ENCODE data around the gene REV3L. TPM values are rescaled to one million over a fixed set of nuclear protein-coding genes. Genes with fewer than 3 reads are reported as not detected.
"Not testable (repeated sequence)": the region's sequence is repeated elsewhere in the genome, so short reads cannot be mapped to it uniquely, and the experiment has no call there.

REV3L gene
- total and polyA plus RNA-seq, 2 of the 13 experiments (the other 11 are each of a cell fraction or from before 2014, with no cell fraction given): 12.8 to 31.3 TPM

- TF ChIP-seq SP1 (IDR thresholded peaks at IDR 0.05) (no peak), SP1 (CRISPR knock-in tag; IDR thresholded peaks at IDR 0.05) (no peak), NFYC (CRISPR knock-in tag; IDR thresholded peaks at IDR 0.05) (no peak), SMARCC2 (IDR thresholded peaks at IDR 0.05) (no peak), ATF4 (CRISPR knock-in tag; IDR thresholded peaks at IDR 0.05) (no peak), MLX (CRISPR knock-in tag; IDR thresholded peaks at IDR 0.05) (no peak), ZNF589 (CRISPR knock-in tag; conservative IDR thresholded peaks at IDR 0.05) (no peak), ZNF841 (CRISPR knock-in tag; IDR thresholded peaks at IDR 0.05; ENCODE audit: borderline replicate concordance) (no peak), CEBPG (CRISPR knock-in tag; IDR thresholded peaks at IDR 0.05) (peak; percentile 11; the same call in 1 of the 2 replicates), ZBTB2 (CRISPR knock-in tag; IDR thresholded peaks at IDR 0.05; ENCODE audit: low read depth) (no peak), POLR2AphosphoS2 (IDR thresholded peaks at IDR 0.05; ENCODE audit: low read depth, low read length) (no peak)
Observed at GRCh38 chr6:111256646-111257045, 226.4 kb downstream of the REV3L start (continued).

- WGBS (ENCODE audit: low lambda C conversion rate): no CpG with 5 or more reads among the region's 2 CpGs
- FAIRE-seq; H2AFZ ChIP-seq (ENCODE audit: low read length); H3K9me3 ChIP-seq (ENCODE audit: low read length); DNase-seq (ENCODE audit: low spot score); BruUV-seq (replicated peaks); H3K36me3 ChIP-seq (replicated peaks in 1 of 2; ENCODE audit: control insufficient read depth in 1 of 2, insufficient read depth in 2 of 2, low read length in 2 of 2); ATAC-seq; H3K27ac ChIP-seq (ENCODE audit: extremely low read length, insufficient read depth, low read length); POLR2A ChIA-PET; H3K9ac ChIP-seq (ENCODE audit: insufficient read depth, low read depth, low read length); H3K27me3 ChIP-seq (ENCODE audit: control insufficient read depth in 1 of 2, insufficient read depth in 2 of 2, low read length in 2 of 2); H3K4me3 ChIP-seq (replicated peaks in 1 of 3; ENCODE audit: insufficient read depth in 1 of 3, low read depth in 2 of 3, low read length in 3 of 3); in situ Hi-C loops (cut with HindIII; ENCODE audit: extremely low pct_ligation_motif_present, low pct_unique_long_range_greater_than_20kb); H4K20me1 ChIP-seq (ENCODE audit: insufficient read depth, low read length); TF ChIP-seq SOX13 (IDR thresholded peaks at IDR 0.05): not testable (repeated sequence)
- CTCF ChIA-PET (ENCODE audit: low intra/inter-chr PET ratio, low total read pairs): interaction anchor here (0.8 kb wide), 1 partner anchor 198 kb away, joined by 3 read pairs; no protein-coding TSS in a partner anchor
- H3K4me1 ChIP-seq (ENCODE audit: insufficient read depth, low read length): peaks cover 46% of the 10 kb centered on the region
- H3K4me2 ChIP-seq (ENCODE audit: low read depth, low read length): peak overlapping the region; percentile 38
- intact Hi-C loops (cut with micrococcal nuclease; ENCODE audit: unreplicated experiment): loop anchor here (1.0 to 5.0 kb wide), 3 partner anchors 169 to 245 kb away; partner anchors contain the start of gene SLC16A10
- TF ChIP-seq ARID5B (CRISPR knock-in tag; IDR thresholded peaks at IDR 0.05) (peak; percentile 22; the same call in 1 of the 2 replicates), SOX13 (CRISPR knock-in tag; conservative IDR thresholded peaks at IDR 0.05 in 1 of 2, IDR thresholded peaks at IDR 0.05 in 1 of 2) (0 out of 4 replicates have a peak, but pooled peaks of 1 of the 2 experiments have one; percentile 10), SAP130 (CRISPR knock-in tag; IDR thresholded peaks at IDR 0.05; ENCODE audit: low read depth) (peak; percentile 34; the same call in 1 of the 2 replicates), MIXL1 (CRISPR knock-in tag; IDR thresholded peaks at IDR 0.05) (0 out of 2 replicates have a peak, but pooled peaks have one; percentile 26)
- H3K79me2 ChIP-seq (ENCODE audit: insufficient read depth, low read length): peaks cover 11% of the 10 kb centered on the region
Observed at GRCh38 chr6:111255838-111256237, 227.2 kb downstream of the REV3L start.

Measured in HepG2 (cell line).